ENCODE measurements around the gene PRSS8. TPM values are rescaled to one million over a fixed set of nuclear protein-coding genes. Genes with fewer than 3 reads are reported as not detected.
A peak's percentile ranks its signal among the peaks of the same experiment; 100 is the strongest.
"Not testable (repeated sequence)": the region's sequence is repeated elsewhere in the genome, so short reads cannot be mapped to it uniquely, and the experiment has no call there.

The PRSS8 gene
- total RNA-seq, 4 donors from 2014 or later: 39.2 to 121 (median 49.2) TPM

DNA sequence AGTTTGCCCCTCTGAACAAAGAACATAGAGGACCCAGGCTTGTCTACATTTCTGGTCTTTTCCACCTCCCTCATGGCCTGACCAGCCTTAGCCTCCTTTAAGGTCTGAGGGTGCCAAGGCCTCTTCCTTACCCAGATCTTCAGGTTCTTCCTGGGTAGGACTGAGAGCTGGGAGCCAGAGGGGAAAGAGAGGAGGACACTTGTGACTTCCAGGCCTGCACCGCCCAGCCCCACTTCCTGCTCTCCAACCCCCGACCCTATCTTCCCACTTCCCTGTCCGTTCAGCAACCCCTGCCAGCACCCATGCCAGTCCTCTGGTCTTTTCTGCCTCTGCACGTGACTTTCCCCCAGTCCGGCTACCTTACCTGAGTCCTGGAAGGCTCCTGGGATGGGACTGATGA lies 13.8 kb upstream of the PRSS8 start:
- TF ChIP-seq CTCF (IDR thresholded peaks at IDR 0.05): no peak
- no peak for TF ChIP-seq POLR2A (IDR thresholded peaks at IDR 0.05)
- Histone ChIP-seq H3K36me3 (no peaks in the 10 kb centered on the region), H3K4me3 (no peak overlapping the region), H3K27me3 (peaks cover 0 to 51% (median 0%) of the 10 kb centered on the region in 4 donors), H3K9me3 (no peaks in the 10 kb centered on the region), H3K4me1 (peaks cover 4 to 16% (median 4%) of the 10 kb centered on the region in 3 donors), H3K27ac (peak overlapping the region in 2 of 4 donors; percentile 13 to 29)
- intact Hi-C loops (cut with DNase I): no loop called here
- 77 to 83% methylated on average over 5 of the region's 5 CpGs for WGBS, 2 donors
- no peak for DNase-seq

GRCh38 chr16:31148896-31149295 lies 13.4 kb upstream of the PRSS8 start:
- no peak for DNase-seq
- 67 to 86% methylated on average over 1 to 8 of the region's 25 CpGs for WGBS, 2 donors
- Histone ChIP-seq H3K27me3 (peaks cover 0 to 51% (median 0%) of the 10 kb centered on the region in 4 donors), H3K4me3 (no peak overlapping the region), H3K27ac (no peak overlapping the region), H3K36me3 (no peaks in the 10 kb centered on the region), H3K9me3 (no peaks in the 10 kb centered on the region), H3K4me1 (peaks cover 4 to 21% (median 4%) of the 10 kb centered on the region in 3 donors)
- intact Hi-C loops (cut with DNase I): no loop called here
- TF ChIP-seq POLR2A (IDR thresholded peaks at IDR 0.05) (no peak), CTCF (IDR thresholded peaks at IDR 0.05) (no peak)

- Histone ChIP-seq H3K27me3 (peaks cover 0 to 51% (median 0%) of the 10 kb centered on the region in 4 donors), H3K4me3 (peak overlapping the region in 3 of 4 donors; percentile 15 to 49 (median 21)), H3K36me3 (no peaks in the 10 kb centered on the region), H3K27ac (no peak overlapping the region), H3K4me1 (peaks cover 4 to 27% (median 5%) of the 10 kb centered on the region in 3 donors), H3K9me3 (no peaks in the 10 kb centered on the region)
- 27% methylated on average over 7 of the region's 40 CpGs; no CpG with 5 or more reads in 1 of the 2 donors for WGBS, 2 donors
- intact Hi-C loops (cut with DNase I): no loop called here
- DNase-seq: no peak
- TF ChIP-seq POLR2A (IDR thresholded peaks at IDR 0.05): no peak
- peak in 1 of 6 experiments; percentile 28 for TF ChIP-seq CTCF (IDR thresholded peaks at IDR 0.05)
Measured at GRCh38 chr16:31148281-31148728, 12.8 kb upstream of the PRSS8 start.

DNA sequence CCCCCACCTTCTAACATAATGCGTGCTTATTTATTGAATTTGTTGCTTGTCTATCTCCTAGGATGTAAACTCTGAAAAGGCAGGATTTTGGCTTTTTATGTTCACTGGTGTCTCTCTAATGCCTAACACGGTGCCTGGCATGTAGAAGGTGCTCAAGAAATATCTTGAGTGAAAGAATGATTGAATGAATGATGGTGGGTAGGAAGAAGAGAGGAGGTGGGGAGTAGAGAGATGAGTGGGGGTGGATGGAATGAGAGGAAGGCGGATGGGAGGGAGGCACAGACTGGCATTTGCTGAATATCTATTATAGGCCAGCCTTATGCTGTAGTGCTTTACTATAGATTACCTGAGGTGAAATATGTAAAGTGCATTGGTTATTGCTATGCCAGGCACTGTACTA lies 12.0 kb upstream of the PRSS8 start:
- peak overlapping the region in 1 of 4 donors; percentile 15 for H3K4me3 ChIP-seq
- H3K27me3 ChIP-seq: peaks cover 0 to 44% (median 0%) of the 10 kb centered on the region in 4 donors
- H3K27ac ChIP-seq: no peak overlapping the region
- 84 to 92% methylated on average over 3 of the region's 3 CpGs for WGBS, 2 donors
- no peaks in the 10 kb centered on the region for H3K9me3 ChIP-seq
- peaks cover 8 to 34% (median 11%) of the 10 kb centered on the region in 3 donors for H3K4me1 ChIP-seq
- no peak for DNase-seq
- H3K36me3 ChIP-seq: no peaks in the 10 kb centered on the region
- TF ChIP-seq CTCF (IDR thresholded peaks at IDR 0.05): no peak
- TF ChIP-seq POLR2A (IDR thresholded peaks at IDR 0.05): no peak
- intact Hi-C loops (cut with DNase I): no loop called here

- no peak for DNase-seq
- 74 to 78% methylated on average over 8 to 11 of the region's 12 CpGs for WGBS, 2 donors
- TF ChIP-seq POLR2A (IDR thresholded peaks at IDR 0.05): no peak
- TF ChIP-seq CTCF (IDR thresholded peaks at IDR 0.05): no peak
- Histone ChIP-seq H3K4me3 (no peak overlapping the region), H3K4me1 (peaks cover 22 to 52% (median 23%) of the 10 kb centered on the region in 3 donors), H3K27ac (no peak overlapping the region), H3K9me3 (no peaks in the 10 kb centered on the region), H3K36me3 (no peaks in the 10 kb centered on the region), H3K27me3 (peaks cover 0 to 39% (median 0%) of the 10 kb centered on the region in 4 donors)
- intact Hi-C loops (cut with DNase I): no loop called here
Measured at GRCh38 chr16:31145398-31145990, 10.0 kb upstream of the PRSS8 start.

DNA sequence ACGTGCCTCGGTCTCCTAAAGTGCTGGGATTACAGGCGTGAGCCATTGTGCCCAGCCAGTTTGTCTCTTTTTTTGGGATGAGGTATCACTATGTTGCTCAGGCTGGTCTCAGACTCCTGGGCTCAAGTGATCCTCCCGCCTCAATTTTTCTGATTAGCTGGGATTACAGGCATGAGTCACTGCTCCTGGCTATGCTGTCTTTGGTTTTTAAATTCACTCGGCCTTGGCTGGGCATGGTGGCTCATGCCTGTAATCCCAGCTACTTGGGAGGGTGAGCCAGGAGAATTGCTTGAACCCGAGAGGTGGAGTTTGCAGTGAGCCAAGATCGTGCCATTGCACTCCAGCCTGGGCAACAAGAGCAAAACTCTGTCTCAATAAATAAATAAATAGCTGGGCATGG lies 8.9 kb upstream of the PRSS8 start:
- H3K9me3 ChIP-seq, H3K4me3 ChIP-seq, DNase-seq, H3K36me3 ChIP-seq: not testable (repeated sequence)
- intact Hi-C loops (cut with DNase I): loop anchor here (5.0 kb wide), 1 partner anchor 157 kb away; the partner anchor contains the start of gene HSD3B7
- 46 to 65% methylated on average over 4 to 5 of the region's 7 CpGs for WGBS, 2 donors
- Histone ChIP-seq H3K27ac (peak overlapping the region in 1 of 4 donors; percentile 3), H3K27me3 (peaks cover 0 to 32% (median 0%) of the 10 kb centered on the region in 4 donors), H3K4me1 (peaks cover 23 to 62% (median 26%) of the 10 kb centered on the region in 3 donors)

Measured in esophagus squamous epithelium (tissue), 5 donors.